ENCODE measurements around the gene RALGDS.

DNA sequence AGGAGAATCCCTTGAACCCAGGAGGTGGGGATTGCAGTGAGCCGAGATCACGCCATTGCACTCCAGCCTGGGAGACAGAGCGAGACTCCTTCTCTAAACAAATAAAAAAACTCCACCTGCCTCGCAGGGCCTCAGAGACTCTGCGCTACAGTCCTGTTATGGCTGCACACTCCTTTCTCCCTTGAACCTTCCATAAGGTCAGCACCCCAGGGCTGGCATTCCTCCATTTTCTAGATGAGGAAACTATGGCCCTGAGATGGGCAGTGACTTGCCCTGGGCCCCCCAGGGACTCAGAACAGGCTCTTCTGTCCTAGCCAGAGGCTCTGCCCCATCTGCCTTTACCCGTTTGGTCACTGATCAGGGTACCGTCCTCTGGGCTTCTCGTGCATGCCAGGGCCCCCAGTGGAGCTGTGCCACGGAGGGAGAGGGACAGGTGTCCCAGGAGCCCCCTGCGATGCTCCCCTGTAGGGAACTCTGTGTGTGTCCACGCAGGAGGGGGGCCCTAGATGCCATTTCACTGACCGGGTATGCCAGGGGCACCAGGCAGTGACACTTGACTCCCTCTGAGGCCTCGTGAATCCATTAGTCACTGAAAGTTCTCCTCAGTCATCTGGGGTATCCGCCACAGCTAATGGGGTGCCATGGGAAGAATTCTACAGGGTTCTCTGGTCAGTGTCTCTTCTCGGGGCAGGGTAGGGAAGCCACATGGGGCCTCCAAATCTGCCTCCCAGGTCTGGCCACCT lies 16.2 kb downstream of the RALGDS start:
- TF ChIP-seq, protein P1, sequence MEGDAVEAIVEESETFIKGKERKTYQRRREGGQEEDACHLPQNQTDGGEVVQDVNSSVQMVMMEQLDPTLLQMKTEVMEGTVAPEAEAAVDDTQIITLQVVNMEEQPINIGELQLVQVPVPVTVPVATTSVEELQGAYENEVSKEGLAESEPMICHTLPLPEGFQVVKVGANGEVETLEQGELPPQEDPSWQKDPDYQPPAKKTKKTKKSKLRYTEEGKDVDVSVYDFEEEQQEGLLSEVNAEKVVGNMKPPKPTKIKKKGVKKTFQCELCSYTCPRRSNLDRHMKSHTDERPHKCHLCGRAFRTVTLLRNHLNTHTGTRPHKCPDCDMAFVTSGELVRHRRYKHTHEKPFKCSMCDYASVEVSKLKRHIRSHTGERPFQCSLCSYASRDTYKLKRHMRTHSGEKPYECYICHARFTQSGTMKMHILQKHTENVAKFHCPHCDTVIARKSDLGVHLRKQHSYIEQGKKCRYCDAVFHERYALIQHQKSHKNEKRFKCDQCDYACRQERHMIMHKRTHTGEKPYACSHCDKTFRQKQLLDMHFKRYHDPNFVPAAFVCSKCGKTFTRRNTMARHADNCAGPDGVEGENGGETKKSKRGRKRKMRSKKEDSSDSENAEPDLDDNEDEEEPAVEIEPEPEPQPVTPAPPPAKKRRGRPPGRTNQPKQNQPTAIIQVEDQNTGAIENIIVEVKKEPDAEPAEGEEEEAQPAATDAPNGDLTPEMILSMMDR (conservative IDR thresholded peaks at IDR 0.05; ENCODE audit: low read depth, low read length) = no peak
- no peak for TF ChIP-seq EZH2 (IDR thresholded peaks at IDR 0.05; ENCODE audit: borderline replicate concordance, low read depth, low read length, poor library complexity, severe bottlenecking)

All from A673 (cell line).